GM18505 (cell line): Measurements from ENCODE around the gene ARID3A.

Experiments
- ATAC-seq: cut with Tn5 transposase; IDR thresholded peaks from one replicate; pipeline ENCODE4 v1.9.1; 2021; ENCODE audit not compliant: unreplicated experiment
- POLR2A ChIP-seq: IDR thresholded peaks from 4 replicates; pipeline ENCODE4 v1.6.1; 2011; ENCODE audit warnings: borderline replicate concordance; ENCODE audit not compliant: insufficient read depth, insufficient read length; ENCODE audit errors: extremely low read depth

ARID3A gene

DNA sequence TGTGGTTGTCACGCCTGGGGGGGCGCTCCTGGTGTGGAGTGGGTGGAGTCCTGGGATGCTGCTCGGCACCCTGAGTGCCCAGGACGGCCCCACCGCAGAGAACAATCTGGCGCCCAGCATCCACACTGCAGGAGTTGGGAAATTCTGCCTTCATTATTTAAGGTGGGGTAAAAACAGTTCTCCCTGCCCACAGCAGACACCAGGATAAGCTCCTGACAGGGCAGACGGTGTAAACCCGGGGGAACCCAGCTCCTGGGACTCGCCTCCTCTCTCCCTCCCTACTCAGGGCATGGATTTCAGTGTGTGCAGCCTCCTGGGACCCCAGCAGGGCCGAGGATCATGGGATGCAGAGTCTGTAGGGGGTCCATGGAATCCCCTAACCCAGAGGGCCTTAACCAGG, 50.6 kb downstream of the ARID3A start:
- no peak for TF ChIP-seq POLR2A
- no peak for ATAC-seq

- ATAC-seq: no peak
- no peak for TF ChIP-seq POLR2A
Observed at GRCh38 chr19:977058-977464, 51.2 kb downstream of the ARID3A start.

GRCh38 chr19:979318-979741, 53.5 kb downstream of the ARID3A start:
- TF ChIP-seq POLR2A: no peak
- no peak for ATAC-seq

GRCh38 chr19:980133-980998, 54.5 kb downstream of the ARID3A start:
- no peak for ATAC-seq
- TF ChIP-seq POLR2A: no peak

DNA sequence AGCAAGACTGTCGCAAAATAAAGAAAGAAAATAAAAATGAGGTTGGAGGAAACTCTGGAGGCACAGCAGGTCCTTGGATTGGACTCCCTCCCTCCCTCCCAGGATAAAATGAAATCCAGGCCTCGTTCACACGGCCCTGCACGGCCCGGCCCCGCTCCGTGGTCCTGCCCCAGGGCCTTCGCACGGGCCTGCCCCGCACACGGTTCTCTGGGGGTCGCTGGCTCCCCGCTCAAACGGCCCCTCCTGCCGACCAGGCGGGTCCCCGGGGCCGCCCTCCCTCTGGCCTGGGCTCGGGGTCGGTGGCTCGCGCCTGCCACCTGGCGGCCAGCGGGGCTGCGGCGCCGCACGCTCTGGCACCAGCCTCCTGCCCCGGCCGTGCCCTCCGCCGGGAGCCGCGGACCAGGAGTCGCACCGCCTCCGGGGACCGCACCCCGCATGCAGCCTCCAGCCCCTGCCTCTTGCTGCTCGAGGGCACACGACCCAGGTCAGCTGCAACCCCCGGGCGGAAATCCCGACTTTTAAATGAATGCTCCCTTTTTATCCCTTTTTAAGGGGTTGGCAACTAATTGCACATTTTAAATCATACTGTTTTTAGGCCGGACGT, 56.8 kb downstream of the ARID3A start:
- peak; percentile 48 for ATAC-seq
- TF ChIP-seq POLR2A: no peak

- peak; percentile 74 for ATAC-seq
- TF ChIP-seq POLR2A: peak; percentile 68
Observed at GRCh38 chr19:984165-984967, 58.5 kb downstream of the ARID3A start, which contains the start of gene WDR18. Gene WDR18, plus strand, starts transcription at chr19:984345. Its CDS starts 9 bp downstream, at chr19:984354.

- TF ChIP-seq POLR2A: no peak
Observed at GRCh38 chr19:986083-986482, 60.2 kb downstream of the ARID3A start.

DNA sequence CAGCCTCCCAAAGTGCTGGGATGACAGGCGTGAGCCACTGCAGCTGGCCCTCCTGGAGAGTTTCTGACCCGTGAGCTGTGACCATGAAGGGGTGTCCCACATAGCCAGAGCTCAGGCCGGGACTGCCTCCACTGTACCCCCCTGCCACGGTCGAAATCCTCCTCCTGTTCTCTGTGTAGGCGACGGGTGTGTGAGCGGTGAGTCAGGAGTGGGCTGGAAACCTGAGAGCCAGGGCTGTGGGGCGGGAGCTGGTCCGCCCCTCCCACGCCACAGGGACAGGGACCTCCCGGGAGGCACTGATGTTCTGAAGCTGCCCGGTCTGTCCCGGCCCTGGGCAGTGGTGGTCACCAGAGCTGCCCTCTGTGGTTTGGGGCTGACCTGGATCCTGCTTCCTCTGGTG, 62.2 kb downstream of the ARID3A start:
- TF ChIP-seq POLR2A: no peak
- no peak for ATAC-seq

More at GRCh38 chr19:986083-986482, 60.2 kb downstream of the ARID3A start:
- no peak for ATAC-seq

DNA sequence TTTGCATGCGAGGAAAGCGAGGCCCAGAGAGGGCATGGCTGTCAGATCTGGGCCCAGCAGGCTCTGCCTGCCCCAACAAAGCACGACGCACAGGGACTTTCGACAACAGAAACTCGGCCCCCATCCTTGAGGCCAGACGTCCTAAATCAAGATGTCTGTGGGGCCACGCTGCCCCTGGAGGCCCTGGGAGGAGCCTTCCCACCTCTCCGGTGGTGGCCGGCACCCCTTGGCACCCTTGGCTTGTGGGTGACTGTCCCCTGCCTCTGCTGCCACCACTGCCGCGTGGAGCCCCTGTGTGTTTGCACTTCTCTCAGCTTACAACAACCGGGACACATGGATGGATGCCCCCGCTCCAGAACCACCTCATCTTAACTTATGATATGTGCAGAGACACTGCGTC, 62.7 kb downstream of the ARID3A start:
- TF ChIP-seq POLR2A: no peak
- ATAC-seq: no peak

GRCh38 chr19:989381-990081, 63.7 kb downstream of the ARID3A start:
- no peak for ATAC-seq
- TF ChIP-seq POLR2A: no peak

GRCh38 chr19:990119-990571, 64.3 kb downstream of the ARID3A start:
- ATAC-seq: no peak
- no peak for TF ChIP-seq POLR2A

DNA sequence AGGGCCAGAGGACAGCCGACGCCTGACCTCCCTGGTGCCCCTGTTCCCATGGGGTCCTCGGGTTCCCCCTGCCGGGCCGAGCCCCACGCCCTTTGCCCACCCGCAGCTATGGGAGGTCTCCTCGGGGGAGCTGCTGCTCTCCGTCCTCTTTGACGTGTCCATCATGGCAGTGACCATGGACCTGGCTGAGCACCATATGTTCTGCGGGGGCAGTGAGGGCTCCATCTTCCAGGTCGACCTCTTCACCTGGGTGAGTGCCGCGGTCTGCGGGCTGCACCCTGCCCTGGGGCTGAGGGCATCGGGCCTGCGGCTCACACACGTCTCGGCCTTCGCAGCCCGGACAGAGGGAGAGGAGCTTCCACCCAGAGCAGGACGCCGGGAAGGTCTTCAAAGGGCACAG, 64.9 kb downstream of the ARID3A start:
- ATAC-seq: no peak

DNA sequence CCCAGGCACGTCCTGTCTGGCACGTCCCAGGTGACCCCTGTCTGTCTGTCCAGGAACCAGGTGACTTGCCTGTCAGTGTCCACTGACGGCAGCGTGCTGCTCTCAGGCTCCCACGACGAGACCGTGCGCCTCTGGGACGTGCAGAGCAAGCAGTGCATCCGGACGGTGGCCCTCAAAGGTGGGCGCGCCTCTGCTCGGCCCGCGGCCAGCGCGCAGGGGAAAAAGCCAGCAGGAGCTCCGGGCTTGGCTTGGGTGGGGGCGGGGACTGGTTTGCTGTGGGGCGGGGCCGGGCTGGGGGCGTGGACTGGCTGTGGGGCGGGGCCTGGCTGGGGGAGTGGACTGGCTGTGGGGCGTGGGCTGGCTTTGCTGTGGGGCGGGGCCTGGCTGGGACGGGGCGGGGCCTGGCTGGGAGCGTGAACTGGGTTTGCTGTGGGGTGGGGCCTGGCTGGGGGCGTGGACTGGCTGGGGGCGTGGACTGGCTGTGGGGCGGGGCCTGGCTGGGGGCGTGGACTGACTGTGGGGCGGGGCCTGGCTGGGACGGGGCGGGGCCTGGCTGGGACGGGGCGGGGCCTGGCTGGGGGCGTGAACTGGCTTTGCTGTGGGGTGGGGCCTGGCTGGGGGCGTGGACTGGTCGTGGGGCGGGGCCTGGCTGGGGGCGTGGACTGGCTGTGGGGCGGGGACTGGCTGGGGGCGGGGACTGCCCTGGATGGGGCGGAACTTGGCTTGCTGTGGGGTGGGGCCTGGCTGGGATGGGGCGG, 65.5 kb downstream of the ARID3A start:
- no peak for TF ChIP-seq POLR2A

More for the DNA sequence above, 64.9 kb downstream of the ARID3A start:
- no peak for TF ChIP-seq POLR2A

More for the DNA sequence above, 65.5 kb downstream of the ARID3A start:
- no peak for ATAC-seq
